ENCODE data around the gene TSPYL1.

GRCh38 chr6:116239856-116240255, 39.9 kb downstream of the TSPYL1 start:
- TF ChIP-seq CTCF (conservative IDR thresholded peaks at IDR 0.05) (no peak), ZFX (IDR thresholded peaks at IDR 0.05) (no peak)

Measured in C4-2B (cell line).